GM23248 (cell line): ENCODE measurements around the gene PARVB. TPM values are rescaled to one million over a fixed set of nuclear protein-coding genes. Genes with fewer than 3 reads are reported as not detected.

Experiments
- DNase-seq: peaks from one replicate; pipeline ENCODE4 v3.0.0-alpha.2; 2015
- H2AFZ ChIP-seq: fragments of 200-600 bp; sonication (generic); 2 replicates; pipeline ENCODE4 v1.6.1; 2016; ENCODE audit warnings: antibody characterized with exemption
- H3F3A ChIP-seq: fragments of 200-600 bp; sonication (generic); 2 replicates; pipeline ENCODE4 v1.6.1; 2016; ENCODE audit warnings: mild to moderate bottlenecking, antibody characterized with exemption, mixed run types; ENCODE audit not compliant: insufficient read depth
- H3K27ac ChIP-seq: fragments of 200-600 bp; sonication (generic); 2 replicates; pipeline ENCODE4 v1.5.1; 2016; ENCODE audit warnings: mild to moderate bottlenecking
- H3K27me3 ChIP-seq: fragments of 200-600 bp; sonication (generic); replicated peaks from 2 replicates; pipeline ENCODE4 v1.6.1; 2016; ENCODE audit warnings: mild to moderate bottlenecking; ENCODE audit not compliant: insufficient read depth
- H3K36me3 ChIP-seq: fragments of 200-600 bp; sonication (generic); 2 replicates; pipeline ENCODE4 v1.6.1; 2016; ENCODE audit warnings: low read depth, mild to moderate bottlenecking
- H3K4me1 ChIP-seq: fragments of 200-600 bp; sonication (generic); 2 replicates; pipeline ENCODE4 v1.6.1; 2016; ENCODE audit warnings: mild to moderate bottlenecking; ENCODE audit not compliant: insufficient read depth
- H3K4me2 ChIP-seq: fragments of 200-600 bp; sonication (generic); one replicate; pipeline ENCODE4 v1.6.1; 2016; ENCODE audit warnings: mild to moderate bottlenecking; ENCODE audit not compliant: unreplicated experiment
- H3K4me3 ChIP-seq: fragments of 200-600 bp; sonication (generic); 2 replicates; pipeline ENCODE4 v1.5.1; 2016; ENCODE audit warnings: mild to moderate bottlenecking
- H3K79me2 ChIP-seq: fragments of 200-600 bp; sonication (generic); 2 replicates; pipeline ENCODE4 v1.6.1; 2016; ENCODE audit warnings: mild to moderate bottlenecking; ENCODE audit not compliant: insufficient read depth
- H3K9ac ChIP-seq: fragments of 200-600 bp; sonication (generic); 2 replicates; pipeline ENCODE4 v1.6.1; 2016; ENCODE audit warnings: mild to moderate bottlenecking
- H3K9me2 ChIP-seq: fragments of 200-600 bp; sonication (generic); 2 replicates; pipeline ENCODE4 v1.6.1; 2016; ENCODE audit warnings: mixed run types, mild to moderate bottlenecking, moderate library complexity; ENCODE audit not compliant: insufficient read depth
- H3K9me3 ChIP-seq: fragments of 200-600 bp; sonication (generic); one replicate; pipeline ENCODE4 v1.6.1; 2017; ENCODE audit warnings: low read depth
- H4K20me1 ChIP-seq: fragments of 200-600 bp; sonication (generic); 2 replicates; pipeline ENCODE4 v1.6.0; 2016; ENCODE audit not compliant: insufficient read depth
- EZH2 ChIP-seq: fragments of 200-600 bp; sonication (generic); IDR thresholded peaks from 2 replicates; pipeline ENCODE4 v1.6.1; 2018; ENCODE audit warnings: antibody characterized with exemption, mild to moderate bottlenecking; ENCODE audit not compliant: insufficient read depth, poor library complexity, severe bottlenecking
- EZH2phosphoT487 ChIP-seq: fragments of 200-600 bp; sonication (generic); IDR thresholded peaks from 2 replicates; pipeline ENCODE4 v1.6.1; 2018; ENCODE audit warnings: antibody characterized with exemption, moderate library complexity, mild to moderate bottlenecking, low read depth; ENCODE audit not compliant: insufficient read depth
- WGBS, 2 experiments: methylation state at CpG; one replicate each; pipeline ENCODE4 v1.1.6; 2015 to 2017; ENCODE audit warnings: low lambda C conversion rate in 2 of 2, low coverage in 1 of 2; ENCODE audit errors: missing lambda C conversion rate in 2 of 2; 5-methylcytosine and 5-hydroxymethylcytosine counted together
- in situ Hi-C: fragments of 300-500 bp; cut with MboI; formaldehyde crosslinking; loops from 2 replicates; pipeline ENCODE4 v1.15.0; 2020
- polyA plus RNA-seq: library from polyadenylated mRNA; unstranded; fragments of >200 nt; fragmentation: Nextera tagmentation; extraction: Ambion mirVana; gene quantifications from 2 replicates; pipeline ENCODE4 v1.2.1, GENCODE V29; 2016
- total RNA-seq: library from RNA; depleted of rRNA; stranded (reverse); fragments of >200 nt; shearing (Covaris generic); gene quantifications from 2 replicates; pipeline ENCODE4 v1.2.3, GENCODE V29; 2014

PARVB gene
- total and polyA plus RNA-seq, 2 experiments from 2014 or later: 52.6 to 141 TPM

GRCh38 chr22:43980579-43980978 lies 43.5 kb upstream of the PARVB start:
- H3K4me2 ChIP-seq: no peak overlapping the region
- no peaks in the 10 kb centered on the region for H3K27me3 ChIP-seq
- H3K27ac ChIP-seq: no peak overlapping the region
- TF ChIP-seq EZH2: no peak
- no peak for TF ChIP-seq EZH2phosphoT487
- no peaks in the 10 kb centered on the region for H3F3A ChIP-seq
- H3K4me3 ChIP-seq: no peak overlapping the region
- no peak overlapping the region for H3K9ac ChIP-seq
- H3K79me2 ChIP-seq: no peaks in the 10 kb centered on the region
- in situ Hi-C loops: no loop called here
- 97 to 99% methylated on average over 7 of the region's 7 CpGs for WGBS, 2 experiments
- H3K9me2 ChIP-seq: no peaks in the 10 kb centered on the region
- no peaks in the 10 kb centered on the region for H4K20me1 ChIP-seq
- H3K36me3 ChIP-seq: peaks cover 22% of the 10 kb centered on the region
- DNase-seq: no peak
- H2AFZ ChIP-seq: no peak overlapping the region
- no peaks in the 10 kb centered on the region for H3K9me3 ChIP-seq
- H3K4me1 ChIP-seq: no peaks in the 10 kb centered on the region

DNA sequence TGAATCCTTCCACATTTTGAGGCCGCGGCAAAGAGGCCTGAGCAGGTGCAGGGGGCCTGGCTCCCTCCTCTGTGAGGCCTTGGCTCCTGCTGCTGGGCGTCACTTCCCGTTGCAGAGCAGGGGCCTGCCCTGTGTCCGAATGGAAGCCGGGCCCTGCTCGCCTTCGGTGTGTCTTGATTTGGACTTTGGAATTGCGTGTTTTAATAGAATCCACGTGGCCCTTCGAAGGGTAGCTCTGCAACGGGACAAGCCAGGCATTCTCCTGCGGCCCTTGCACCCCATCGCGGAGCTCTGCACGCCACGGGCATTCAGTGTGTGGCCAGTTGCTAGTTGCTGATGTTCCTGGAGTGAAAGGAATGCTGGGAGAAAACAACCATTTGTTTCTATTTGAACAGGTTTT lies 43.1 kb upstream of the PARVB start:
- no peak for TF ChIP-seq EZH2
- no peak for TF ChIP-seq EZH2phosphoT487
- WGBS, 2 experiments: 91 to 93% methylated on average over 17 of the region's 17 CpGs
- in situ Hi-C loops: no loop called here

DNA sequence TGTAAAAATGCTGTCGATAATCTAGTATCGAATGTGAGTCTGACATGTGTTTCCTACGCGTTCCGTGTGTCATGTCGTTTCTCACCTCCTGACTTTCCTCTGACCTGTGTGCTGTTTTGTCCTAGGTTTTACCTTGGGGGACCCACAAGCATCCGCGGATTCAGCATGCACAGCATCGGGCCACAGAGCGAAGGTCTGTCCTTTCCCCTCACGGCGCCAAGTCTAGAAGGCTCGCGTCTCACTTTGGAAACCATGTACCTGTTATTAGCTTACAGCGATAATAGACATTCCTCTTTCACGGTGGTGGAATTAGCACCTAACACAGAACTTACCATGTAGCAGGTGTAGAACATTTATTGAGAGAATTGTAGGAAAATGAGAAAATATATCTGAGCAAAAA lies 40.3 kb upstream of the PARVB start:
- no peaks in the 10 kb centered on the region for H3K4me1 ChIP-seq
- H3K9me2 ChIP-seq: no peaks in the 10 kb centered on the region
- H3K4me2 ChIP-seq: no peak overlapping the region
- no peaks in the 10 kb centered on the region for H4K20me1 ChIP-seq
- H3K27me3 ChIP-seq: no peaks in the 10 kb centered on the region
- H3K27ac ChIP-seq: no peak overlapping the region
- no peaks in the 10 kb centered on the region for H3K9me3 ChIP-seq
- H3F3A ChIP-seq: no peaks in the 10 kb centered on the region
- DNase-seq: no peak
- TF ChIP-seq EZH2: no peak
- TF ChIP-seq EZH2phosphoT487: no peak
- 98 to 100% methylated on average over 16 of the region's 16 CpGs for WGBS, 2 experiments
- H3K79me2 ChIP-seq: no peaks in the 10 kb centered on the region
- H3K36me3 ChIP-seq: peaks cover 40% of the 10 kb centered on the region
- no peak overlapping the region for H3K4me3 ChIP-seq
- H2AFZ ChIP-seq: no peak overlapping the region
- no peak overlapping the region for H3K9ac ChIP-seq
- in situ Hi-C loops: no loop called here

More for the DNA sequence above, 43.1 kb upstream of the PARVB start:
- Histone ChIP-seq H4K20me1 (no peaks in the 10 kb centered on the region), H3K9me3 (no peaks in the 10 kb centered on the region), H3K79me2 (no peaks in the 10 kb centered on the region), H3K9me2 (no peaks in the 10 kb centered on the region), H2AFZ (no peak overlapping the region), H3K27ac (no peak overlapping the region), H3K4me3 (no peak overlapping the region), H3K27me3 (no peaks in the 10 kb centered on the region), H3K36me3 (peaks cover 24% of the 10 kb centered on the region), H3F3A (no peaks in the 10 kb centered on the region), H3K4me1 (no peaks in the 10 kb centered on the region), H3K9ac (no peak overlapping the region), H3K4me2 (no peak overlapping the region)
- DNase-seq: no peak

DNA sequence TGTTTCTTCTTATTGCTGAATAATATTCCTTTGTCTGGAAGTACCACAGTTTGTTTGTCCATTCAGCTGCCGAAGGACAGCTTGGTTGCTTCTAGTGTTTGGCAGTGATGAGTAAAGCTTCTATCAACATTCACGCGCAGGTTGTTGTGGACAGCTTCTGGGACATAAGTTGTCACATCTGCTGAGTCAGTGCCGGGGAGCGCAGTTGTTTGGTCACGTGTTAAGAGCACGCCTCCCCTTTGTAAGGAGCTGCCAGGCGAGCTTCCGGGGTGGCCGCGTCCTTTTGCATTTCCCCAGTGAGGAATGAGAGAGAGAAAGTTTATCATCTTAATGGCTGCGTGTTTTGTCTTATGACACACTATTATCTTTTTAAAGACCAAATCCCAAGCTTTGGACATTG lies 38.6 kb upstream of the PARVB start:
- Histone ChIP-seq H3K27ac (no peak overlapping the region), H4K20me1 (no peaks in the 10 kb centered on the region), H3K9me3 (no peaks in the 10 kb centered on the region), H3K27me3 (no peaks in the 10 kb centered on the region), H2AFZ (no peak overlapping the region), H3K4me1 (no peaks in the 10 kb centered on the region), H3K4me2 (no peak overlapping the region), H3K9ac (no peak overlapping the region), H3K4me3 (no peak overlapping the region), H3F3A (peaks cover under 1% of the 10 kb centered on the region; the same call in 1 of the 2 replicates), H3K36me3 (peaks cover 46% of the 10 kb centered on the region), H3K79me2 (no peaks in the 10 kb centered on the region), H3K9me2 (no peaks in the 10 kb centered on the region)
- WGBS, 2 experiments: 97 to 98% methylated on average over 12 of the region's 12 CpGs
- no peak for DNase-seq
- in situ Hi-C loops: no loop called here
- TF ChIP-seq EZH2phosphoT487 (no peak), EZH2 (no peak)
